Uterus (tissue), 4 donors: ENCODE measurements around the gene NOVA2. TPM values are rescaled to one million over a fixed set of nuclear protein-coding genes. Genes with fewer than 3 reads are reported as not detected.
"Not testable (repeated sequence)": the region's sequence is repeated elsewhere in the genome, so short reads cannot be mapped to it uniquely, and the experiment has no call there.

Source experiments
- DNase-seq, 2 donors: peaks; one replicate each; pipeline ENCODE4 v3.0.0-alpha.2; 2019 to 2020
- H3K27ac ChIP-seq, 2 donors: fragments of 200-600 bp; sonication (generic); 1 replicate in 1 of 2; 2 replicates in 1 of 2; pipeline ENCODE4 v1.5.1; 2016 to 2018
- H3K27me3 ChIP-seq, 2 donors: fragments of 200-600 bp; sonication (generic); one replicate each; pipeline ENCODE4 v1.5.1; 2018 to 2019; ENCODE audit warnings: control low read depth in 1 of 2
- H3K36me3 ChIP-seq, 2 donors: fragments of 200-600 bp; sonication (generic); one replicate each; pipeline ENCODE4 v1.5.1; 2019; ENCODE audit warnings: control low read depth in 1 of 2
- H3K4me1 ChIP-seq, 2 donors: fragments of 200-600 bp; sonication (generic); one replicate each; pipeline ENCODE4 v1.5.1; 2018 to 2019; ENCODE audit warnings: control low read depth in 1 of 2
- H3K4me3 ChIP-seq, 2 donors: fragments of 200-600 bp; sonication (generic); 1 replicate in 1 of 2; 2 replicates in 1 of 2; pipeline ENCODE4 v1.5.1; 2018 to 2019; ENCODE audit warnings: mild to moderate bottlenecking in 1 of 2
- H3K9me3 ChIP-seq, 2 donors: fragments of 200-600 bp; sonication (generic); one replicate each; pipeline ENCODE4 v1.5.1; 2019; ENCODE audit warnings: control low read depth in 1 of 2
- POLR2A ChIP-seq, 2 donors: fragments of 450-650 bp; IDR thresholded peaks; one replicate each; pipeline ENCODE4 v1.6.1; 2016; ENCODE audit warnings: antibody characterized with exemption in 2 of 2, mild to moderate bottlenecking in 1 of 2, moderate library complexity in 1 of 2
- intact Hi-C: fragments of 100-400 bp; cut with DNase I; formaldehyde crosslinking; loops from one replicate; pipeline ENCODE4 v1.15.1; 2023; ENCODE audit warnings: low total_unique reads
- total RNA-seq, 4 donors: library from RNA; depleted of rRNA in 3 of 4; stranded (reverse); fragments of >200 nt in 3 of 4; gene quantifications; one replicate each; pipeline versions ENCODE4 v1.1.0 to v1.2.4, GENCODE V29; 2014 to 2023
- TF ChIP-seq, protein P1 (sequence below), 4 experiments: fragments of 200-600 bp in 2 of 4; fragments of 450-650 bp in 2 of 4; sonication (generic) in 2 of 4; IDR thresholded peaks; one replicate each; pipeline ENCODE4 v1.5.1; 2016 to 2019; ENCODE audit warnings: antibody characterized with exemption in 4 of 4, mild to moderate bottlenecking in 2 of 4, moderate library complexity in 1 of 4
- donor health status: DM: yes; HTN: yes; CAD: no.

Gene NOVA2
- total RNA-seq, 4 donors from 2014 or later = 1.5 to 17.6 (median 2.4) TPM

- no peak for TF ChIP-seq POLR2A (IDR thresholded peaks at IDR 0.05)
- TF ChIP-seq, protein P1, sequence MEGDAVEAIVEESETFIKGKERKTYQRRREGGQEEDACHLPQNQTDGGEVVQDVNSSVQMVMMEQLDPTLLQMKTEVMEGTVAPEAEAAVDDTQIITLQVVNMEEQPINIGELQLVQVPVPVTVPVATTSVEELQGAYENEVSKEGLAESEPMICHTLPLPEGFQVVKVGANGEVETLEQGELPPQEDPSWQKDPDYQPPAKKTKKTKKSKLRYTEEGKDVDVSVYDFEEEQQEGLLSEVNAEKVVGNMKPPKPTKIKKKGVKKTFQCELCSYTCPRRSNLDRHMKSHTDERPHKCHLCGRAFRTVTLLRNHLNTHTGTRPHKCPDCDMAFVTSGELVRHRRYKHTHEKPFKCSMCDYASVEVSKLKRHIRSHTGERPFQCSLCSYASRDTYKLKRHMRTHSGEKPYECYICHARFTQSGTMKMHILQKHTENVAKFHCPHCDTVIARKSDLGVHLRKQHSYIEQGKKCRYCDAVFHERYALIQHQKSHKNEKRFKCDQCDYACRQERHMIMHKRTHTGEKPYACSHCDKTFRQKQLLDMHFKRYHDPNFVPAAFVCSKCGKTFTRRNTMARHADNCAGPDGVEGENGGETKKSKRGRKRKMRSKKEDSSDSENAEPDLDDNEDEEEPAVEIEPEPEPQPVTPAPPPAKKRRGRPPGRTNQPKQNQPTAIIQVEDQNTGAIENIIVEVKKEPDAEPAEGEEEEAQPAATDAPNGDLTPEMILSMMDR (IDR thresholded peaks at IDR 0.05) = no peak
- intact Hi-C loops = no loop called here
- peaks cover 0 to 12% of the 10 kb centered on the region in 2 donors for H3K4me1 ChIP-seq
- H3K27ac ChIP-seq = peak overlapping the region; percentile 50 to 56
- H3K36me3 ChIP-seq = no peaks in the 10 kb centered on the region
- H3K9me3 ChIP-seq = no peaks in the 10 kb centered on the region
- peak; percentile 47 to 56 for DNase-seq
- H3K27me3 ChIP-seq = no peaks in the 10 kb centered on the region
- peak overlapping the region; percentile 54 to 77 for H3K4me3 ChIP-seq
Observed at GRCh38 chr19:45901432-45901911, 72.2 kb downstream of the NOVA2 start.

- Histone ChIP-seq H3K36me3 (no peaks in the 10 kb centered on the region), H3K4me3 (peak overlapping the region; percentile 54 to 77), H3K27me3 (no peaks in the 10 kb centered on the region), H3K27ac (no peak overlapping the region), H3K4me1 (peaks cover 0 to 12% of the 10 kb centered on the region in 2 donors), H3K9me3 (no peaks in the 10 kb centered on the region)
- TF ChIP-seq, protein P1 (IDR thresholded peaks at IDR 0.05) = no peak
- no peak for TF ChIP-seq POLR2A (IDR thresholded peaks at IDR 0.05)
- intact Hi-C loops = no loop called here
- DNase-seq = no peak
Observed at GRCh38 chr19:45900738-45901431, 72.8 kb downstream of the NOVA2 start.

GRCh38 chr19:45899919-45900589 is 73.6 kb downstream of the NOVA2 start:
- peaks cover 0 to 12% of the 10 kb centered on the region in 2 donors for H3K4me1 ChIP-seq
- no peak for DNase-seq
- H3K9me3 ChIP-seq = no peaks in the 10 kb centered on the region
- intact Hi-C loops = no loop called here
- no peaks in the 10 kb centered on the region for H3K27me3 ChIP-seq
- no peak overlapping the region for H3K27ac ChIP-seq
- TF ChIP-seq, protein P1 (IDR thresholded peaks at IDR 0.05) = no peak
- TF ChIP-seq POLR2A (IDR thresholded peaks at IDR 0.05) = no peak
- no peaks in the 10 kb centered on the region for H3K36me3 ChIP-seq
- H3K4me3 ChIP-seq = no peak overlapping the region

- Histone ChIP-seq H3K4me1 (peaks cover 0 to 12% of the 10 kb centered on the region in 2 donors), H3K27me3 (no peaks in the 10 kb centered on the region), H3K9me3 (no peaks in the 10 kb centered on the region), H3K36me3 (no peaks in the 10 kb centered on the region), H3K4me3 (no peak overlapping the region), H3K27ac (no peak overlapping the region)
- TF ChIP-seq POLR2A (IDR thresholded peaks at IDR 0.05) = no peak
- TF ChIP-seq, protein P1 (IDR thresholded peaks at IDR 0.05) = no peak
- intact Hi-C loops = no loop called here
- DNase-seq = no peak
Observed at GRCh38 chr19:45899253-45899652, 74.4 kb downstream of the NOVA2 start.

DNA sequence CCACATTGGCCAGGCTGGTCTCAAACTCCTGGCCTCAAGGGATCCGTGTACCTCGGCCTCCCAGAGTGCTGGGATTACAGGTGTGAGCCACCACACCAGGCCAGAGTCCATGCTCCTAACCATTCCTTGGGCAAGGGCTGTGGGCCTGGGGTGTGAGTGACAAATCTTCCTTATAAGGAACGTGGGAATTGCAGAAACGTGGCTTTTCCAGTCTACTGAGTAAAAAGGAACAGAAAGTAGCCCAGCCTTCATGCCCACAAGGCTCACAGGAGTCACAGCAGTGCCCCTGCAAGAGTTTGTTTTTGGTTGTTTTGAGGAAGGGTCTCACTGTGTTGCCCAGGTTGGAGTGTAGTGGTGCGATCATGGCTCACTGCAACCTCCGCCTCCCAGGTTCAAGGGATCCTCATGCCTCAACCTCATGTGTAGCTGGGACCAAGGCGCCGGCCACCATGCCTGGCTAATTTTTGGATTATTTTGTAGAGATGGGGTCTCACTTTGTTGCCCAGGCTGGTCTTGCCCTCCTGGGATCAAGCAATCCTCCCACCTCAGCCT is 76.3 kb downstream of the NOVA2 start:
- peaks cover 0 to 7% of the 10 kb centered on the region in 2 donors for H3K4me1 ChIP-seq
- H3K27me3 ChIP-seq = no peaks in the 10 kb centered on the region
- TF ChIP-seq, protein P1 (IDR thresholded peaks at IDR 0.05) = no peak
- no peak for TF ChIP-seq POLR2A (IDR thresholded peaks at IDR 0.05)
- H3K36me3 ChIP-seq = no peaks in the 10 kb centered on the region
- H3K4me3 ChIP-seq = no peak overlapping the region
- intact Hi-C loops = no loop called here
- DNase-seq = no peak
- no peak overlapping the region for H3K27ac ChIP-seq
- H3K9me3 ChIP-seq = no peaks in the 10 kb centered on the region

- intact Hi-C loops, H3K36me3 ChIP-seq, H3K4me3 ChIP-seq, H3K4me1 ChIP-seq, H3K27me3 ChIP-seq, H3K9me3 ChIP-seq, DNase-seq, H3K27ac ChIP-seq: not testable (repeated sequence)
Observed at GRCh38 chr19:45895983-45896599, 77.6 kb downstream of the NOVA2 start.
